ENCODE data around the gene LRRC42.

LRRC42 gene, protein sequence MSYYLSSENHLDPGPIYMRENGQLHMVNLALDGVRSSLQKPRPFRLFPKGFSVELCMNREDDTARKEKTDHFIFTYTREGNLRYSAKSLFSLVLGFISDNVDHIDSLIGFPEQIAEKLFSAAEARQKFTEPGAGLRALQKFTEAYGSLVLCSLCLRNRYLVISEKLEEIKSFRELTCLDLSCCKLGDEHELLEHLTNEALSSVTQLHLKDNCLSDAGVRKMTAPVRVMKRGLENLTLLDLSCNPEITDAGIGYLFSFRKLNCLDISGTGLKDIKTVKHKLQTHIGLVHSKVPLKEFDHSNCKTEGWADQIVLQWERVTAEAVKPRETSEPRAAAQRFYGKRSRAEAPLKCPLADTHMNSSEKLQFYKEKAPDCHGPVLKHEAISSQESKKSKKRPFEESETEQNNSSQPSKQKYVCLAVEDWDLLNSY

GRCh38 chr1:53946252-53947171 lies at the start of gene LRRC42:
LRRC42 (plus strand) TSS chr1:53946350; CDS start chr1:53952000, 5,650 bp downstream.
- DNase-seq: no peak

GRCh38 chr1:53896635-53897229 lies 49.4 kb upstream of the LRRC42 start:
- DNase-seq: no peak

- DNase-seq: no peak
Observed at GRCh38 chr1:53899206-53899628, 46.9 kb upstream of the LRRC42 start.

DNA sequence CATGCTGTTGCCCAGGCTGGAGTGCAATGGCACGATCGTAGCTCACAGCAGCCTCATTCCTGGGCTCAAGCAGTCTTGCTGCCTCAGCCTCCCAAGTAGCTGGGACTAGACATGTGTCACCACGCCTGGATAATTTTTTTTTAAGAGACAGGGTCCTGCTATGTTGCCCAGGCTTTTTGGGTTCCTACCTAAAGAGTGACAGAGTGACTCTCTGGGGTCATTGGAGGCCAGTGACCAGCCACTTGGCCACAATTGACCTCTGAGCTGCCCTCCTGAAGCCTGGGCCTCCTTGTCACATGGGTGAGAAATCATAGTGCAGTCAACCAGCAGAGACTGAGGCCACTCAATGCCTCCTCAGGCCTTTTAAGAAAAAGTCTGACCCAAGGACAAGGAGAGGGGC lies 46.4 kb upstream of the LRRC42 start:
- no peak for DNase-seq

DNA sequence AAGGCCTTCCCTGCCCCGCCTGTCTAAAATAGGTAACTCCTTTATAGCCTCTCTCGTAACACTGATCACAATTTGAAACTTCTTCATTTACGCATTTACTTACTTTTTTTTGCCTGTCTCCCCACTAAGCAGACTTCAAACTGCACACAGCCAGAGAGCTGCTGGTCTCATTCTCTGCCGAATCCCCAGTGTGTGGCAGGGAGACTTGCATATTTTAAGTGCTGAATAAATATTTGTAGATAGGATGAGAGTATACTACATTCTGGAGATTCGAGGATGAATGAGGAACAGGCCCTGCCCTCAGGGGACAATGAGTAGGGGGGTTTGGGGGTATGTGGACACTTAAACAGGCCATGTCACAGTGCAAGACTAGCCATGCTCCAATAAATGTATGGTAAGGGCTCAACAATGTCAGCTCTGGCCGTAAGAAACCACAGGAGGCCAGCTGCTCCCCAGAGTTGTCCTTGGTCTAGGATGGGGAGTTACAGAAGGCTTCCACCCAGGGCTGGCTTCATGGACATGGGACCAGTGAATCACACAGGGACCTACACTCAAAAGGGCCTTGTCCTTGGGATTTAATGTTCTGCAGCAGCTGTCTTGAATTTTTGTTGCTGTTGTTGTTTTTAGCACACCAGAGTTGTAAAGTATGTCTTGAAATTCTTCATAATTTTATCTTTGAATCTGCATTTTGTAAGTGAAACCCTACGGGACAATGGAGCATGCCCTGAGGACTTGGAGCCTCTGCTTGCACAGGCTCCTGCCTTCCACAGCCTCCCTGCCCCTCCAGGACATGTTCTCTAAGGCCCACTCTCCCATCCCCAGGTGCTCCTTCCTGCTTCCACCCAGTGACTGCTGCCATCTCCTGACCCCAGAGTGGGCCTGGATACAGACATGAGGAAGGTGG lies 43.7 kb upstream of the LRRC42 start:
- no peak for DNase-seq

DNA sequence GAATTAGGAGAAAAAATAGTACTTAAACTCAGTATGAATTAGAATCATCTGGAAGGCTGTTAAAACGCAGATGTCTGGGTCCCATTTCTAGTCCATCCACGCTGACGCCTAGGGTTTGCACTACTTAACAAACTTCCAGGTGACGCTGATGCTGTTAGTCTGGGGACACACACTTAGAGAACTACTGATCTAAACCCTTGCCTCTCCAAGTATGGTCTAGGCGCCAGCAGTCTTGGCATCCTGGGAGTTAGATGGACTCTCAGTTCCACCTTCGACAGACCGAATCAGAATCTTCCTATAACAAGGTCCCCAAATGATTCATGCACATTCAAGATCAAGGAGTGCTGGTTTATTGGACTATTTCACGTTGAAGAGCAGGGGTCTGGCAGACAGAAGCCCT lies 40.6 kb upstream of the LRRC42 start:
- DNase-seq: no peak

GRCh38 chr1:53906121-53906520 lies 40.0 kb upstream of the LRRC42 start:
- DNase-seq: no peak

DNA sequence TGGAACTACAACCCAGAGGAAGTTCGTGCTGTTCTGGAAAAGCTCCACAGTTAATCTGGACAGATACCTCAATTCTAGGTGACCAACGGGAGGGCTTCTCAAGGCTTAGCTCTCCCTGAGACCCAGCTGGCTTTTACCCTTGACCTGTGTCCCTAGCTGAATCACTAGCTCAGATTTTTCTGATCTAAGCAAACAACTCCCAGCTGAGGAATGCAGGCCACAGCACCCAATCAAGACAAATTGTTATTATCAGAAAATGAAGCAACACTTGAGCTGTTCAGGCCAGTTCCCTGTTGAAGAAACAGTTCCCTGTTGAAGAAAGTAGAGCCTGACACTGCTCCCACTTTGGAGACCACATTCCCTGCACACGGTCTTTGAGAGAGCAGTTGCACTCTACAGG lies 36.2 kb upstream of the LRRC42 start:
- no peak for DNase-seq

- no peak for DNase-seq
Observed at GRCh38 chr1:53911442-53911841, 34.7 kb upstream of the LRRC42 start.

- no peak for DNase-seq
Observed at GRCh38 chr1:53913352-53914033, 32.7 kb upstream of the LRRC42 start.

DNA sequence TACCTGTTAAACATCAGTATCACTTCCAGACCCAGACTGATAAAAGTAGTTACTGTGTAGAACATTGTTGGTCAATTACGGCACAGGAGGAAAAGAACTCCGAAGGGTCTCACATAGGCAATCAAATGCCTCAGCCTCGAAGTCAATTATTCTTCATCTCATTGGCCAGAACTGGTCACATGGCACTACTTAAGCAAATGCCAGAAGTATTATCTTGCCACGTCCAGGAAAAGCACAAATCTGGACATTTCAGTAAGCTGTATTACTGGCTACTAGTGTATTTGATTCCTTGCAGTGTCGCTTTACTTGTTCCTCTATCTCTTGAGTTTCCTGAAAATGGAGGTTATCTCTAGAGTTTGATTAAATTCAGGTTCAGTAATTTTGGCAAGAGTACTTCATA lies 27.8 kb upstream of the LRRC42 start:
- DNase-seq: no peak

- DNase-seq: no peak
Observed at GRCh38 chr1:53919675-53920066, 26.5 kb upstream of the LRRC42 start.

- DNase-seq: no peak
Observed at GRCh38 chr1:53927376-53927881, 18.7 kb upstream of the LRRC42 start.

- no peak for DNase-seq
Observed at GRCh38 chr1:53929246-53929960, 16.7 kb upstream of the LRRC42 start.

GRCh38 chr1:53930932-53931331 lies 15.2 kb upstream of the LRRC42 start:
- no peak for DNase-seq

GRCh38 chr1:53931523-53931922 lies 14.6 kb upstream of the LRRC42 start:
- DNase-seq: no peak

- no peak for DNase-seq
Observed at GRCh38 chr1:53934170-53934765, 11.9 kb upstream of the LRRC42 start.

DNA sequence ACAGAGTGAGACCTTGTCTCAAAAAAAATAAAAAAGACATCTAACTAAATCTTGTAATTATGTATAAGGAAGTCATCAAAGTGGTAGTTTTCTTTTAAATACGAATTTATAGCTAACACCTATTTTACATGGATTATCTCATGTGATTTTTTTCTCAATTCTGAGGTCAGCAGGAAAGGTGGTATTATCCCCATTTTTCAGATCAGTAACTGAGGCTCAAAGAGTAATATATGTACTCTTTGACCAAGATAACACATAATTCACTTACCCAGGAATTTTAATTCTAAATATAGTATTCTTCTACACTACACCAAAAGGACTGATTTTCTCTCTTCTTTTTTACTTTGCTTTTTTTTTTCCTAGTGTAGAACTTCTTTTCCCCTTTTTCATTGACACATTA lies 9.7 kb upstream of the LRRC42 start:
- no peak for DNase-seq

- DNase-seq: no peak
Observed at GRCh38 chr1:53938136-53938830, 7.9 kb upstream of the LRRC42 start.
